HG02870 (cell line): ENCODE measurements around the gene KIF26B.

ENCODE experiments used
- ATAC-seq: cut with Tn5 transposase; IDR thresholded peaks from one replicate; pipeline ENCODE4 v1.9.1; 2021; ENCODE audit warnings: mild to moderate bottlenecking, moderate library complexity; ENCODE audit not compliant: unreplicated experiment

KIF26B gene

GRCh38 chr1:245484176-245484575 lies 329.4 kb downstream of the KIF26B start:
- ATAC-seq: no peak

- no peak for ATAC-seq
Measured at GRCh38 chr1:245485996-245486395, 331.2 kb downstream of the KIF26B start.

- no peak for ATAC-seq
Measured at GRCh38 chr1:245486775-245487470, 332.1 kb downstream of the KIF26B start.

GRCh38 chr1:245488346-245489129 lies 333.8 kb downstream of the KIF26B start:
- no peak for ATAC-seq

- ATAC-seq: no peak
Measured at GRCh38 chr1:245489838-245490237, 335.1 kb downstream of the KIF26B start.

- no peak for ATAC-seq
Measured at GRCh38 chr1:245493029-245493428, 338.2 kb downstream of the KIF26B start.

- ATAC-seq: no peak
Measured at GRCh38 chr1:245495681-245496080, 340.9 kb downstream of the KIF26B start.

- no peak for ATAC-seq
Measured at GRCh38 chr1:245500546-245500945, 345.8 kb downstream of the KIF26B start.

GRCh38 chr1:245501633-245502032 lies 346.8 kb downstream of the KIF26B start:
- no peak for ATAC-seq

- ATAC-seq: no peak
Measured at GRCh38 chr1:245503548-245503947, 348.8 kb downstream of the KIF26B start.

- no peak for ATAC-seq
Measured at GRCh38 chr1:245510144-245510543, 355.4 kb downstream of the KIF26B start.

- no peak for ATAC-seq
Measured at GRCh38 chr1:245512181-245512888, 357.6 kb downstream of the KIF26B start.

GRCh38 chr1:245512980-245513578 lies 358.3 kb downstream of the KIF26B start:
- ATAC-seq: no peak

GRCh38 chr1:245516284-245516759 lies 361.5 kb downstream of the KIF26B start:
- no peak for ATAC-seq

GRCh38 chr1:245520611-245521010 lies 365.8 kb downstream of the KIF26B start:
- no peak for ATAC-seq

- no peak for ATAC-seq
Measured at GRCh38 chr1:245526141-245526540, 371.4 kb downstream of the KIF26B start.

GRCh38 chr1:245528258-245528635 lies 373.5 kb downstream of the KIF26B start:
- ATAC-seq: no peak

GRCh38 chr1:245530937-245531336 lies 376.2 kb downstream of the KIF26B start:
- ATAC-seq: no peak

- no peak for ATAC-seq
Measured at GRCh38 chr1:245537992-245538391, 383.2 kb downstream of the KIF26B start.

- ATAC-seq: no peak
Measured at GRCh38 chr1:245538671-245539070, 383.9 kb downstream of the KIF26B start.

- ATAC-seq: no peak
Measured at GRCh38 chr1:245541369-245541768, 386.6 kb downstream of the KIF26B start.
